SK-N-MC (cell line): ENCODE data around the gene CDKN2A.

ENCODE experiments used
- EZH2 ChIP-seq: fragments of 200-600 bp; sonication (generic); IDR thresholded peaks from one replicate; pipeline ENCODE4 v1.6.1; 2017; ENCODE audit warnings: antibody characterized with exemption
- FOXP2 ChIP-seq: optimal IDR thresholded peaks from 2 replicates; pipeline ENCODE3; 2011; ENCODE audit warnings: mild to moderate bottlenecking, moderate library complexity; ENCODE audit not compliant: insufficient read depth; ENCODE audit errors: extremely low read length, control extremely low read depth
- POLR2AphosphoS5 ChIP-seq: IDR thresholded peaks from 2 replicates; pipeline ENCODE4 v1.6.1; 2012; ENCODE audit warnings: mild to moderate bottlenecking, low read depth, low read length, borderline replicate concordance

- TF ChIP-seq POLR2AphosphoS5 (no peak), EZH2 (no peak), FOXP2 (no peak)
Observed at GRCh38 chr9:22037954-22038690, 43.9 kb upstream of the CDKN2A start.
